Measurements from ENCODE around the gene C1S. TPM values are rescaled to one million over a fixed set of nuclear protein-coding genes. Genes with fewer than 3 reads are reported as not detected.
A peak's percentile ranks its signal among the peaks of the same experiment; 100 is the strongest.
"Not testable (repeated sequence)": the region's sequence is repeated elsewhere in the genome, so short reads cannot be mapped to it uniquely, and the experiment has no call there.

The C1S gene
- 1 to 10 TPM; 1.3 TPM for total RNA-seq

DNA sequence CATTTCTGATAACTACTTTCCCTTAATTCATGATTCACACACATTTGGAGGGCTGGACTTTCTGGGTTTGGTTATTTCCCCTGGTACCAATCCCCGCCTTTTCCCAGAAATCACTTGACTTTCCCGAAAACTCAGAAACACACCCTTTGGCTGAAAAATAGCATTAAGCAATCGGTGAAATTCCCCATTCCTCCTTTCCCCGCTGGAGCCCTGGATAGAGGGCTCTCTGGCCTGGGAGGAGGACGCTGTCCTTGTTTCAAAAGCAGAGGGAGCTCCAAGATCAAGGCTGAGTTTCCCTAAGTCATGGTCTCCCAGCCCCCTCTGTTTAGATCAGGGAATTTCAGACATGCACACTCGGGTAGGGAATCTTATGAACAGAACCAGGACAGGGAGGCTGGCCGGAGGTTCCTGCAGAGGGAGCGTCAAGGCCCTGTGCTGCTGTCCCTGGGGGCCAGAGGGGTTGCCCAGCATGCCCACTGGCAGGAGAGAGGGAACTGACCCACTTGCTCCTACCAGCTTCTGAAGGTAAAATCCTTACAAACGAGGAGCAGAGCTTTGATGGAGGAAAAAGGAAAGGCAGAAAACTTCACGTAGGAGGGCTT lies at the start of gene C1S:
C1S (plus strand) TSS at position 366 of the 602 bp plus-strand sequence. CDS start 1,195 bp downstream, outside the sequence.
- Mint-ChIP-seq H3K27me3 (peaks cover 39% of the 10 kb centered on the region), H3K9me3 (no peaks in the 10 kb centered on the region), H3K36me3 (no peaks in the 10 kb centered on the region), H3K4me1 (no peaks in the 10 kb centered on the region), H3K4me3 (no peak within 1 kb of the TSS), H3K27ac (no peak within 1 kb of the TSS)
- ATAC-seq (ENCODE audit: low read depth) = no peak
- POLR2A ChIA-PET = no interaction called here
- no peak for DNase-seq

DNA sequence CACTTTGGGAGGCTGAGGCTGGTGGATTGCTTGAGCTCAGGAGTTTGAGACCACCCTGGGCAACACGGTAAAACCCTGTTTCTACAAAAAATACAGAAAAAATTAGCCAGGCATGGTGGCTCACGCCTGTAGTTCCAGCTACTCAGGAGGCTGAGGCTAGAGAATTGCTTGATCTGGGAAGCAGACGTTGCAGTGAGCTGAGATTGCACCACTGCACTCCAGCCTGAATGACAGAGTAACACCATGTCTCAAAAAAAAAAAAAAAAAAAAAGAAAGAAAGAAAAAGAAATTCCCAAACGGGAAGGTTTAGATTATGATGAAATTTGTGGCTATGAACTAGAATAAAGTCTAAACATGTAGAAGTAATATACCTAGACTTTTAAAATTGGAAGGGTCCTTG lies 49.1 kb upstream of the C1S start:
- H3K27ac Mint-ChIP-seq; ATAC-seq (ENCODE audit: low read depth); DNase-seq; H3K9me3 Mint-ChIP-seq; H3K36me3 Mint-ChIP-seq; H3K27me3 Mint-ChIP-seq; H3K4me3 Mint-ChIP-seq: not testable (repeated sequence)
- POLR2A ChIA-PET = interaction anchor here (0.7 kb wide), 1 partner anchor 21 kb away, joined by 4 read pairs; no protein-coding TSS in a partner anchor
- H3K4me1 Mint-ChIP-seq = peaks cover 17% of the 10 kb centered on the region

- peaks cover 25% of the 10 kb centered on the region for H3K4me1 Mint-ChIP-seq
- H3K4me3 Mint-ChIP-seq = no peak overlapping the region
- DNase-seq = no peak
- no peaks in the 10 kb centered on the region for H3K27me3 Mint-ChIP-seq
- POLR2A ChIA-PET = interaction anchor here (0.7 kb wide), 1 partner anchor 20 kb away, joined by 4 read pairs; no protein-coding TSS in a partner anchor
- no peaks in the 10 kb centered on the region for H3K9me3 Mint-ChIP-seq
- peaks cover 8% of the 10 kb centered on the region for H3K36me3 Mint-ChIP-seq
- no peak overlapping the region for H3K27ac Mint-ChIP-seq
- ATAC-seq (ENCODE audit: low read depth) = no peak
Measured at GRCh38 chr12:7012024-7012607, 48.4 kb upstream of the C1S start.

GRCh38 chr12:7013101-7013500 lies 47.4 kb upstream of the C1S start:
- POLR2A ChIA-PET = no interaction called here
- Mint-ChIP-seq H3K4me1 (peaks cover 22% of the 10 kb centered on the region), H3K27me3 (no peaks in the 10 kb centered on the region), H3K36me3 (peaks cover 8% of the 10 kb centered on the region), H3K4me3 (no peak overlapping the region), H3K27ac (no peak overlapping the region), H3K9me3 (no peaks in the 10 kb centered on the region)
- DNase-seq (no peak), ATAC-seq (ENCODE audit: low read depth) (no peak)

DNA sequence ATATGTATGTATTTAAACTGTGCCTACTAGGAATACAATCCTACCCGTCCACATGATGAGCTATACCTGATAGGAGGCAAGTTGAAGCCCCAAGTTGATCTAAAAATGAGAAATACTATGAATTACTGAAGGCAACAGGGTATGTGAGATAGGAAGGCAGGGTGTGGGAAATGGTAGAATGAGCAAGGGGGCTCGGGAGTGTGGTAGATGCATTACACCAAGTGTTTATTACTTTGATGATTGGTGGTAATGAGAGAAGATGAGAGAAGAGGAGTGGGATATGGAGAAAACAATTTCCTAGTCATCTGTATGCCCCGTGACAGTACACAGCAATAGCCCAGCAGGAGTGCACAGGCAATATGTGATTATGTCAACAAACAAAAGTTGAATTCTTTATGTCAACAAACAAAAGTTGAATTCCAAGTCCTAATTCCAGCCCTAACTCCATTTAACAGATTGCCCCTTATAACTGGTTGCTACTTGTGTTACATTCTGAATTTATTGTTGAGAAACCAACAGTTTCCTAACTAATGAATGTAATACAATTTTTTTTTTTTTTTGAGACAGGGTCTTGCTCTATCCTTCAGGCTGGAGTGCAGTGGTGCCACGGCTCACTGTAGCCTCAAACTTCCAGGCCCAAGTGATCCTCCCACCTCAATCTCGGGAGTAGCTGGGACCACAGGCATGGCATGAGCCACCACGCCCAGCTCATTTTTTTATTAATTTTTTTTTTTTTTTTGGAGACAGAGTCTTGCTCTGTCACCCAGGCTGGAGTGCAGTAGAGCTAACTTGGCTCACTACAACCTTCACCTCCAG lies 44.8 kb upstream of the C1S start:
- Mint-ChIP-seq H3K9me3 (no peaks in the 10 kb centered on the region), H3K4me1 (peaks cover 20% of the 10 kb centered on the region), H3K4me3 (peak overlapping the region; percentile 13), H3K27ac (no peak overlapping the region), H3K27me3 (no peaks in the 10 kb centered on the region), H3K36me3 (peaks cover 8% of the 10 kb centered on the region)
- POLR2A ChIA-PET = interaction anchor here (0.7 to 4.3 kb wide), 5 partner anchors 9 to 76 kb away, joined by 3 to 44 read pairs (median 4); partner anchors contain the start of genes C12orf57 and RNU7-1
- DNase-seq = no peak
- ATAC-seq (ENCODE audit: low read depth) = no peak

GRCh38 chr12:7016958-7017571 lies 43.5 kb upstream of the C1S start:
- Mint-ChIP-seq H3K9me3 (no peaks in the 10 kb centered on the region), H3K36me3 (peaks cover 8% of the 10 kb centered on the region), H3K4me1 (peaks cover 20% of the 10 kb centered on the region), H3K4me3 (peak overlapping the region; percentile 98), H3K27me3 (no peaks in the 10 kb centered on the region), H3K27ac (peak overlapping the region; percentile 87)
- DNase-seq = no peak
- no peak for ATAC-seq (ENCODE audit: low read depth)
- POLR2A ChIA-PET = interaction anchor here (0.5 to 4.3 kb wide), 3 partner anchors 13 to 624 kb away, joined by 3 to 44 read pairs (median 5); partner anchors contain the start of genes C12orf57 and RNU7-1

DNA sequence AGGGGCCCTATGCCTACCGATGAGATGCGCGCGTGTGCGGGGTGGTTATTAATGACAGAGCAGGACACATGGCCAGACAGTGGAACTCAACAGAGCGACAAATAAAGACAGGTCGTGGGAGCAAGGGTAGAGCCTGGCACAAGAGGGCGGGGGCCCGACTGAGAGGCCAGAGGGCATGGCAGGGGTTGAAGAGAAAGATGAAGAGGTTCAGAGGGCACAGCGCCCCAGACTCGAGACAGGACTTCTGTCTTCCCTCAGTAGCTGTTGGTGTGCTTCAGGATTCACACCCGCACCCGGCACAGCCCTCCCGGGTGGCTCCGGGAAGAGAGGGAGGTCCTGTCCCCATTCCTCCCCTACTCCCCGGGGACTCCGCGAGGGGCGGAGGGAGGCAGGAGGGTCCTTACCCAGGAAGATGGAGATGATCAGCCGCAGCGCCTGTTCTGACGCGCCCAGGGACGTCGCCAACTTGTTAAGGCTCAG lies 42.6 kb upstream of the C1S start:
- peak; percentile 2 for ATAC-seq (ENCODE audit: low read depth)
- POLR2A ChIA-PET = interaction anchor here (0.6 to 4.3 kb wide), 23 partner anchors 8 to 621 kb away, joined by 3 to 44 read pairs (median 3); partner anchors contain the start of genes C12orf57, C1RL, COPS7A and PTPN6
- Mint-ChIP-seq H3K4me1 (peaks cover 20% of the 10 kb centered on the region), H3K4me3 (peak overlapping the region; percentile 98), H3K36me3 (peaks cover 8% of the 10 kb centered on the region), H3K27me3 (no peaks in the 10 kb centered on the region), H3K27ac (peak overlapping the region; percentile 87), H3K9me3 (no peaks in the 10 kb centered on the region)
- DNase-seq = no peak

DNA sequence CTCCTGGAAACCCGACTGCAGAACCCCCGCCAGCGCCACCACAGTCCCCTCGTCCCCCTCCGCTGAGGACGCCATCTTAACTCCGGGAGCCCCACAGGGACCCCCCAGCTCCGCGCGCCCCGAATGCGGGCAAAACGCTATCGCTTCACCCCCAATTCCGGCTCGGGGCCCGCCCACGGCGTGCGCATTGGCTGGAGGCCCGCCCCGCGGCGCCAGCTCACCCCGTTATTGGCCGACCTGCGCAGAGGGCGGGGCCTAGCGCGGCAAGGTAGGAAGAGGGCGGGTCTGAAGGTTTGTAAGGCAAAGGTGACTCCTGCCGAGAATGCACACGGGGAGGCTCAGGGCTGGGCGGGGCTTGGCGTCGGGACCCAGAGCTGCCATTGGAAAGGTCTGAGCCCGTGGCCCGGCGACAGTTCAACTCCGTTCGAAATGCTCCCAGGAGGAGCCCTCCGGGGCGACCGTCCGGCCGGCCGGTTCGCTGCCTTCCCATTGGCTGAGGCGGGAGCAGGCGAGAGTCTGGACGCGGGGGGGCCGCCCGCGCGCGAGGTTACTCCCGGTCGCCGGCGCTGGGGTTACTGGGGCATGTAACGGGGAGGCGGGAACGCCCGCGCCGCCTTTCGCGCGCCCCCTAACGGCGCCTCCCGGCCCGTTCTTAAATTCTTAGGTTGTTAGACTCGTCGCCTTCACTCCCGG lies 42.0 kb upstream of the C1S start, which contains the start of gene LPCAT3:
LPCAT3 (minus strand) TSS at position 127 of the 693 bp plus-strand sequence; CDS start at position 75, 52 bp downstream.
- POLR2A ChIA-PET = interaction anchor here (0.6 to 4.3 kb wide), 23 partner anchors 8 to 621 kb away, joined by 3 to 44 read pairs (median 3); partner anchors contain the start of genes C12orf57, C1RL, CDCA3 and COPS7A
- peak; percentile 96 for ATAC-seq (ENCODE audit: low read depth)
- Mint-ChIP-seq H3K9me3 (no peaks in the 10 kb centered on the region), H3K4me1 (peaks cover 16% of the 10 kb centered on the region), H3K27me3 (no peaks in the 10 kb centered on the region), H3K4me3 (peak within 1 kb of the TSS; percentile 98), H3K27ac (peak within 1 kb of the TSS; percentile 87), H3K36me3 (peaks cover 4% of the 10 kb centered on the region)
- DNase-seq = peak; percentile 99

GRCh38 chr12:7019043-7019569 lies 41.4 kb upstream of the C1S start:
- Mint-ChIP-seq H3K4me3 (peak overlapping the region; percentile 98), H3K27me3 (no peaks in the 10 kb centered on the region), H3K9me3 (no peaks in the 10 kb centered on the region), H3K27ac (peak overlapping the region; percentile 87), H3K36me3 (peaks cover 3% of the 10 kb centered on the region), H3K4me1 (peaks cover 16% of the 10 kb centered on the region)
- DNase-seq (no peak), ATAC-seq (ENCODE audit: low read depth) (no peak)
- POLR2A ChIA-PET = interaction anchor here (0.7 to 4.3 kb wide), 15 partner anchors 9 to 620 kb away, joined by 3 to 44 read pairs (median 4); partner anchors contain the start of genes C12orf57, C1RL, CDCA3 and PTPN6

DNA sequence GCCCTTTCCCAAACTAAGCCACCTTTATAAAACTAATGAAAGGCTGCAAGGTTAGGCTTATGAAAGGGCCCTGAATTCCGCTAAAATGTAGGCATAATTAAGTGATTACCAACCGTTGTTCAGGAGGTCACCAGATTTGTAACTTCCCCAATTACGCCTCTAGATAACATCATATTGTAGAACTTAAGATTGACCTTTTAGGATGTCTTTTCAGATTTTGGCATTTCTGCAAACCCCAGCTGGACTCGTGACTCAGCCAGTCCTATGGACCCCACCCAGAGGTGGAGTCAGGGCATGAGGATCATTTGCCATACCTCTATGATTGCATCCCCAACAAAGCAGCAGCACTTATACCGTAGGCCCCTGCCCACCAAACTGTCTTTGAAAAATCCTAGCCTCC lies 38.6 kb upstream of the C1S start:
- no peak overlapping the region for H3K4me3 Mint-ChIP-seq
- peaks cover 6% of the 10 kb centered on the region for H3K4me1 Mint-ChIP-seq
- ATAC-seq (ENCODE audit: low read depth) = no peak
- no peak overlapping the region for H3K27ac Mint-ChIP-seq
- DNase-seq = no peak
- POLR2A ChIA-PET = no interaction called here
- H3K27me3 Mint-ChIP-seq = no peaks in the 10 kb centered on the region
- no peaks in the 10 kb centered on the region for H3K36me3 Mint-ChIP-seq
- H3K9me3 Mint-ChIP-seq = no peaks in the 10 kb centered on the region

DNA sequence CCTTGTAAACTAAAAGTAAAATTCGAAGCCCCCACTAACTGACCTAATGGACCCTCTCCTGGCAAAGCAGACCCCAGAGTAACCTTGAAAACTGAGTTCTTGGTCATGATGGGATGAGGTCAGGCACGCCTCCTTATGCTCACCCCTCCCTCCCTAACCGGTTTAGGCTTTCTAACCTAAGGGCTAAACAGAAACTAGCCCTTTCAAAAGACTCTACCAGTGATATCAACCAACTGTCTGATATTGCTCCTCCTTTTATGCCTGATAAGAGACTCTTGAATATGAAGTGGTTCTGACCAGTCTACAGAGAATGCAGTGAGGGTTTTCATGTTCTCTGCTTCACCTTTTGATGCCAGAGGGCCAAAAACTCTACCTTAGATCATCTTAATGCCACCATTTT lies 37.4 kb upstream of the C1S start:
- Mint-ChIP-seq H3K9me3 (no peaks in the 10 kb centered on the region), H3K27ac (no peak overlapping the region), H3K36me3 (no peaks in the 10 kb centered on the region), H3K27me3 (peaks cover 4% of the 10 kb centered on the region), H3K4me1 (peaks cover 2% of the 10 kb centered on the region), H3K4me3 (no peak overlapping the region)
- no peak for ATAC-seq (ENCODE audit: low read depth)
- no peak for DNase-seq
- POLR2A ChIA-PET = no interaction called here

DNA sequence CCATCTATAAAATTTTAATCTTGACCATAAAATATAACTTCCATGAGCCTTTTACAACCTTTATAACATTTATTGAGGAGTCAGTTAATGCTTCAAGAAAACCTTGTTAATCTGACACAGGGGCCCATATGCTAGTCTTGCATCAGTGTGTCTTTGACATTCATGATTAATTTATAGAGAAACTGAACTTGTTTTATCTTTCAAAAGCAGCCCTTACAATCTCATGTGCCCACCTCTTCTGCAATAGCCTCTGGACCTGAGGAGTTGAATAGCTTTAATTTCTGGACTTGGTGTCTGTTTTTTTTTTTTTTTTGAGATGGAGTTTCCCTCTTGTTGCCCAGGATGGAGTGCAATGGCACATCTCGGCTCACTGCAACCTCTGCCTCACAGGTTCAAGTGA lies 33.7 kb upstream of the C1S start:
- ATAC-seq (ENCODE audit: low read depth) (no peak), DNase-seq (no peak)
- Mint-ChIP-seq H3K4me1 (no peaks in the 10 kb centered on the region), H3K27me3 (peaks cover 4% of the 10 kb centered on the region), H3K9me3 (no peaks in the 10 kb centered on the region), H3K27ac (no peak overlapping the region), H3K4me3 (no peak overlapping the region), H3K36me3 (no peaks in the 10 kb centered on the region)
- POLR2A ChIA-PET = no interaction called here
